HG03045 (cell line): Measurements from ENCODE around the gene PDIA6.
"Not testable (repeated sequence)": the region's sequence is repeated elsewhere in the genome, so short reads cannot be mapped to it uniquely, and the experiment has no call there.

Experiments used
- ATAC-seq: cut with Tn5 transposase; IDR thresholded peaks from one replicate; pipeline ENCODE4 v1.9.1; 2021; ENCODE audit warnings: mild to moderate bottlenecking, moderate library complexity; ENCODE audit not compliant: unreplicated experiment

Gene PDIA6

GRCh38 chr2:10834068-10834655 is 21.6 kb upstream of the PDIA6 start:
- no peak for ATAC-seq

GRCh38 chr2:10833021-10833420 is 20.4 kb upstream of the PDIA6 start:
- no peak for ATAC-seq

- peak; percentile 82 for ATAC-seq
Measured at GRCh38 chr2:10832203-10832936, 19.8 kb upstream of the PDIA6 start.

- no peak for ATAC-seq
Measured at GRCh38 chr2:10831400-10831985, 18.9 kb upstream of the PDIA6 start.

GRCh38 chr2:10830641-10831399 is 18.2 kb upstream of the PDIA6 start:
- ATAC-seq: no peak

GRCh38 chr2:10830203-10830602 is 17.6 kb upstream of the PDIA6 start:
- ATAC-seq: no peak

GRCh38 chr2:10829299-10829698 is 16.7 kb upstream of the PDIA6 start:
- ATAC-seq: no peak

- ATAC-seq: no peak
Measured at GRCh38 chr2:10828346-10828745, 15.8 kb upstream of the PDIA6 start.

- no peak for ATAC-seq
Measured at GRCh38 chr2:10826625-10827024, 14.0 kb upstream of the PDIA6 start.

- ATAC-seq: no peak
Measured at GRCh38 chr2:10826026-10826425, 13.4 kb upstream of the PDIA6 start.

- ATAC-seq: no peak
Measured at GRCh38 chr2:10824191-10824590, 11.6 kb upstream of the PDIA6 start.

- ATAC-seq: no peak
Measured at GRCh38 chr2:10820978-10821695, 8.6 kb upstream of the PDIA6 start.

- no peak for ATAC-seq
Measured at GRCh38 chr2:10820562-10820961, 8.0 kb upstream of the PDIA6 start.

- ATAC-seq: no peak
Measured at GRCh38 chr2:10819714-10820314, 7.2 kb upstream of the PDIA6 start.

GRCh38 chr2:10818984-10819383 is 6.4 kb upstream of the PDIA6 start:
- ATAC-seq: no peak

- not testable (repeated sequence) for ATAC-seq
Measured at GRCh38 chr2:10818305-10818704, 5.7 kb upstream of the PDIA6 start.

- ATAC-seq: no peak
Measured at GRCh38 chr2:10817413-10817812, 4.8 kb upstream of the PDIA6 start.

- no peak for ATAC-seq
Measured at GRCh38 chr2:10814571-10815331, 2.2 kb upstream of the PDIA6 start.

- no peak for ATAC-seq
Measured at GRCh38 chr2:10814142-10814541, 1.6 kb upstream of the PDIA6 start.
